Fibroblast of lung (primary cell): ENCODE results near the gene ARHGEF11. TPM values are rescaled to one million over a fixed set of nuclear protein-coding genes. Genes with fewer than 3 reads are reported as not detected.
A peak's percentile ranks its signal among the peaks of the same experiment; 100 is the strongest.
"Not testable (repeated sequence)": the region's sequence is repeated elsewhere in the genome, so short reads cannot be mapped to it uniquely, and the experiment has no call there.

Experiments
- DNase-seq, 2 donors: peaks; one replicate each; pipeline versions ENCODE4 v3.0.0 to v3.0.0-alpha.2; 2010; ENCODE audit warnings: low read depth in 2 of 2
- H2AFZ ChIP-seq: 2 replicates; pipeline ENCODE4 v1.5.1; 2012; ENCODE audit warnings: low read length, control low read depth, inconsistent platforms
- H3K27ac ChIP-seq: 2 replicates; pipeline ENCODE4 v1.5.1; 2011; ENCODE audit warnings: low read length, control low read depth; ENCODE audit not compliant: insufficient read depth
- H3K27me3 ChIP-seq: 2 replicates; pipeline ENCODE4 v1.5.1; 2011; ENCODE audit warnings: mild to moderate bottlenecking, low read length; ENCODE audit not compliant: control insufficient read depth, insufficient read depth
- H3K36me3 ChIP-seq: 2 replicates; pipeline ENCODE4 v1.5.1; 2011; ENCODE audit warnings: low read length; ENCODE audit not compliant: control insufficient read depth, insufficient read depth
- H3K4me1 ChIP-seq: 2 replicates; pipeline ENCODE4 v1.5.1; 2011; ENCODE audit warnings: low read length; ENCODE audit not compliant: control insufficient read depth, insufficient read depth; ENCODE audit errors: extremely low read depth
- H3K4me2 ChIP-seq: 2 replicates; pipeline ENCODE4 v1.5.1; 2011; ENCODE audit warnings: low read length, control low read depth; ENCODE audit not compliant: insufficient read depth; ENCODE audit errors: extremely low read depth
- H3K4me3 ChIP-seq, 4 experiments: fragments of 200-600 bp in 1 of 4; sonication (generic) in 1 of 4; replicated peaks in 1 of 4; 2 replicates each; pipeline ENCODE4 v1.5.1; 2011 to 2016; ENCODE audit warnings: low read length in 4 of 4, low read depth in 3 of 4, mild to moderate bottlenecking in 3 of 4, control low read depth in 2 of 4, inconsistent platforms in 1 of 4, mixed read lengths in 1 of 4; ENCODE audit not compliant: insufficient read depth in 1 of 4; ENCODE audit errors: control extremely low read depth in 1 of 4
- H3K79me2 ChIP-seq: 2 replicates; pipeline ENCODE4 v1.5.1; 2012; ENCODE audit warnings: mild to moderate bottlenecking, low read length, inconsistent platforms; ENCODE audit not compliant: control insufficient read depth, insufficient read depth
- H3K9ac ChIP-seq: 2 replicates; pipeline ENCODE4 v1.5.1; 2011; ENCODE audit warnings: mild to moderate bottlenecking, low read length, control low read depth; ENCODE audit not compliant: insufficient read depth
- H3K9me3 ChIP-seq: 2 replicates; pipeline ENCODE4 v1.5.1; 2012; ENCODE audit warnings: low read depth, low read length; ENCODE audit not compliant: control insufficient read depth, insufficient read depth
- H4K20me1 ChIP-seq: 2 replicates; pipeline ENCODE4 v1.5.1; 2011; ENCODE audit warnings: low read length; ENCODE audit not compliant: control insufficient read depth, insufficient read depth; ENCODE audit errors: extremely low read depth
- CTCF ChIP-seq, 2 donors: IDR thresholded peaks in 1 of 2; conservative IDR thresholded peaks in 1 of 2; 1 replicate in 1 of 2; 2 replicates in 1 of 2; pipeline ENCODE4 v1.5.1; 2011 to 2012; ENCODE audit warnings: low read length in 2 of 2, control low read depth in 1 of 2, inconsistent platforms in 1 of 2, low read depth in 1 of 2, mild to moderate bottlenecking in 1 of 2
- EZH2 ChIP-seq: IDR thresholded peaks from 2 replicates; pipeline ENCODE4 v1.5.1; 2012; ENCODE audit warnings: low read length, control low read depth, mild to moderate bottlenecking; ENCODE audit errors: missing control alignments
- polyA plus RNA-seq, 2 donors: library from polyadenylated mRNA; depleted of rRNA in 1 of 2; stranded (reverse) in 1 of 2; unstranded in 1 of 2; fragments of >200 nt; gene quantifications; 2 replicates each; pipeline ENCODE4 v1.2.1, GENCODE V29; 2011 to 2012; ENCODE audit warnings: missing spikeins in 1 of 2
- total RNA-seq: library from RNA; depleted of rRNA; stranded (reverse); fragments of >200 nt; gene quantifications from 2 replicates; pipeline ENCODE4 v1.2.1, GENCODE V29; 2014

Gene ARHGEF11
- total and polyA plus RNA-seq, 2 donors (not counting 1 experiment from before 2014, with no cell fraction given) = 12.8 to 29.1 TPM

GRCh38 chr1:156928043-156928602 is 117.4 kb downstream of the ARHGEF11 start:
- H3K4me2 ChIP-seq = peak overlapping the region; percentile 82
- no peaks in the 10 kb centered on the region for H4K20me1 ChIP-seq
- peaks cover 8% of the 10 kb centered on the region for H3K27me3 ChIP-seq
- H2AFZ ChIP-seq = no peak overlapping the region
- DNase-seq = no peak
- H3K79me2 ChIP-seq = no peaks in the 10 kb centered on the region
- H3K9ac ChIP-seq = no peak overlapping the region
- H3K4me3 ChIP-seq = no peak overlapping the region
- H3K9me3 ChIP-seq = no peaks in the 10 kb centered on the region
- TF ChIP-seq EZH2 (no peak), CTCF (conservative IDR thresholded peaks at IDR 0.05 in 1 of 2, IDR thresholded peaks at IDR 0.05 in 1 of 2; ENCODE audit: low read depth in 1 of 2, low read length in 2 of 2) (peak in 1 of 2 donors; percentile 10)
- H3K27ac ChIP-seq = no peak overlapping the region
- no peaks in the 10 kb centered on the region for H3K36me3 ChIP-seq
- H3K4me1 ChIP-seq = no peaks in the 10 kb centered on the region

GRCh38 chr1:156927215-156928042 is 118.1 kb downstream of the ARHGEF11 start:
- Histone ChIP-seq H3K4me3 (peak overlapping the region in 3 of 4 experiments; percentile 13 to 39 (median 31)), H3K36me3 (no peaks in the 10 kb centered on the region), H2AFZ (peak overlapping the region; percentile 53), H3K4me2 (peak overlapping the region; percentile 82), H3K9ac (no peak overlapping the region), H3K27me3 (peaks cover 12% of the 10 kb centered on the region), H3K4me1 (no peaks in the 10 kb centered on the region), H3K9me3 (no peaks in the 10 kb centered on the region), H3K79me2 (no peaks in the 10 kb centered on the region), H4K20me1 (no peaks in the 10 kb centered on the region), H3K27ac (no peak overlapping the region)
- peak; percentile 64 to 66 for DNase-seq
- TF ChIP-seq EZH2 = no peak
- peak; percentile 50 to 64 for TF ChIP-seq CTCF (conservative IDR thresholded peaks at IDR 0.05 in 1 of 2, IDR thresholded peaks at IDR 0.05 in 1 of 2; ENCODE audit: low read depth in 1 of 2, low read length in 2 of 2)

- peaks cover 19% of the 10 kb centered on the region for H3K27me3 ChIP-seq
- DNase-seq = peak in 1 of 2 donors; percentile 23
Observed at GRCh38 chr1:156926695-156927094, 118.8 kb downstream of the ARHGEF11 start.

More at GRCh38 chr1:156926695-156927094, 118.8 kb downstream of the ARHGEF11 start:
- not testable (repeated sequence) for H3K4me3 ChIP-seq, H3K79me2 ChIP-seq, H3K4me2 ChIP-seq, H3K4me1 ChIP-seq, H3K9ac ChIP-seq, H3K27ac ChIP-seq, H3K9me3 ChIP-seq, H2AFZ ChIP-seq, H4K20me1 ChIP-seq, H3K36me3 ChIP-seq
